ENCODE results near the gene RANBP3.
A peak's percentile ranks its signal among the peaks of the same experiment; 100 is the strongest.

RANBP3 gene

DNA sequence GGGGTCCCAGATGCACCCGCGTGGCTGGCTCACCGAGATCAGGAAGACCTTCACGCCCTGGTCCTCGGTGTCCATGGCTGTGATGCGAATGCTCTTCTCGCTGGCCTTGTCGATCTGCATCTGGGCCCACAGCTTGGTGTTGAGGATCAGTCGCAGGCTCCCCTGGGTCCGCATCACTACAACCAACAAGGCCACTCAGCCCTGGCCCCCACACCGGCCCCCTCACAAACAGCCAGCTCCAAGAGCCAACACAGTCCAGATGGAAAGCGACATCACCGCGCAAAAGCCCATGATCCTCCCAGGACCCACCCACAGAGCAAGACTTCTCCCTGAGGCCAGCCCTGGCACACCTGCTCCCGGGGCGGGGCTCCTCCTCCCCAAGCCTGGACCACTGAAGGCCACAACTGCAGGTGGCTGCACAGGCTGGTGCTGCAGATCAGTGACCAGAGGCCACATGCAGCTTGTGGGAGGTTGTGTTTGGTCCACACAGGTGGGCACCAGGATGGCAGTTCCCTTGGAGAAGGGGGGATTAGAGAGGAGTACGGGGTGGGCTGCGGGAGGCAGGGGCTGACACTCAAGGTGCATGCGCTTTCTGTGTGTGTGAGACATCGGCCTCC lies 59.4 kb downstream of the RANBP3 start:
- DNase-seq: no peak

GRCh38 chr19:5917431-5918107 lies 60.4 kb downstream of the RANBP3 start:
- DNase-seq: no peak

- no peak for DNase-seq
These were observed 61.7 kb downstream of the RANBP3 start for GRCh38 chr19:5916181-5916708.

DNA sequence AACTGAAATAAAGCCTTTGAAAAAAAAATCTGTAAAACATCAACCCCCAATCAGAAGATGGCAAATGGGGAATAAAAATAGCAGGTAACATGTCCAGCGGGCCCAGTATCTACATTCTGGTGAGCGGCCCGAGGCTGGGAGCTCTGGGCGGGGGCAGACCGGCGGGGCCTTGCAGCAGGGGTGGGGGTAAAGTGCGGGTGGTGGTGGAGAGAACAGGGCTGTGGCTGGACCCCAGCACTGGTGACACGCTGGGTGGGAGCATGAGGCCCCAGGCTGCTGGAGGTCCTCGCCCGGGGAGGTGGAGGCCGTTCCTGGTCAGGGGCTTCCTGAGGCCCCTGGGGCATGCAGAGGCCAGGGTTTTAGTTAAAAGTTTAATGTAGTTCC lies 62.2 kb downstream of the RANBP3 start:
- no peak for DNase-seq

DNA sequence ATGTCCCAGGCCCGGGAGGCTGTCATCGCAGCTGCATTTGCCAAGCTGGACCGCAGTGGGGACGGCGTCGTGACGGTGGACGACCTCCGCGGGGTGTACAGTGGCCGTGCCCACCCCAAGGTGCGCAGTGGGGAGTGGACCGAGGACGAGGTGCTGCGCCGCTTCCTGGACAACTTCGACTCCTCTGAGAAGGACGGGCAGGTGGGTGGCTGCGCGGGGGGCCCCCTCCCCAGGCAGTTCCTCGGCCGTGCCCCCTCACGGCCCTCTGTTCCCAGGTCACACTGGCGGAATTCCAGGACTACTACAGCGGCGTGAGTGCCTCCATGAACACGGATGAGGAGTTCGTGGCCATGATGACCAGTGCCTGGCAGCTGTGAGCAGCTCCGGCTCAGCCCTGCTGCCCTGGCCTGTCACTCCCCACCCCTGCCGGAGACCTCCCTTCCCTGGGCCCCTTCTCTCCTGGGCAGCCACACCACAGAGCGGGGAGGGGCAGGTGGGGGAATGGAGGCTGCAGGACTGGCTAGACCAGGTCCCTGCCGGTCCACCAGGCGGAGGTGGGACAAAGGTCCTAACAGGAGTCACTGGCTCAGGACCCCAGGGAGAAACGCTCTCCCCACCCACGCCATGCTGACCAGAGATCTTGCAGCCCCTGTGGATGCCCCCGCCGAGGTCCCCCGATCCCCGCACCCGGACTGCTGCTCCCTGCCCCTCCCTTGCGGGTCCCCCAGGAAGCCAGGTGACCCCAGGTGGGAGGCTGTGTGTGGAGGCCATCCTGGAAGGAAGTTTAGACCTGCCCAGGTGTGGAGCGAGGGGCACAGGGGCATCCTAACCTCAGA lies 62.8 kb downstream of the RANBP3 start:
- DNase-seq: no peak

GRCh38 chr19:5914358-5914774 lies 63.6 kb downstream of the RANBP3 start:
- DNase-seq: no peak

- no peak for DNase-seq
These were observed 64.1 kb downstream of the RANBP3 start, which contains the start of gene CAPS for GRCh38 chr19:5913739-5914357. TSS of gene CAPS (plus strand) at chr19:5914254. CDS start at chr19:5914407, 153 bp downstream.

- no peak for DNase-seq
These were observed 66.6 kb downstream of the RANBP3 start for GRCh38 chr19:5911366-5911765.

GRCh38 chr19:5910638-5910907 lies 67.4 kb downstream of the RANBP3 start:
- no peak for DNase-seq

DNA sequence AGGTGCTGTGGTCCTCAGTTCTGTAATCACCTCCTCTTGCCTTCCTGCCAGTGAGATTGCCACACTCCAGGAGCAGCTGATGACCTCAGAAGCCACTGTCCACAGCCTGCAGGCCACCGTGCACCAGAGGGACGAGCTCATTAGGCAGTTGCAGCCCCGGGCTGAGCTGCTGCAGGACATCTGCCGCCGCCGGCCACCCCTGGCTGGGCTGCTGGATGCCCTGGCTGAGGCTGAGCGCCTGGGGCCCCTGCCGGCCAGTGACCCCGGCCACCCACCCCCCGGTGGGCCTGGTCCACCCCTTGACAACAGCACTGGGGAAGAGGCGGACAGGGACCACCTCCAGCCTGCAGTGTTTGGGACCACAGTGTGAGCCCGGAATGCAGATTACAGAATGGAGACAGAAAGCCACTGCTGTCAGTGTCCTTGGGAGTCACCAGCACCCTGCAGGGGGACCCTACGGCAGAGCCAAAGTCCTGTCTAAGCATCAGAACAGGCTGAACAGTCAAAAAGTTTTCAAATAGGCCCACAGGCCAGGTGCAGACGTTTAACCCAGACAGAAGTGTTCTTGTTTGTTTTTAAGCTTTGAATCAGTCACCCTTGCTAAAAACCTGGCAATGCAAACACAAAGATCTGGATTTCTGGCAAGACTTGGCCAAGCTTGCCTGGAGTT lies 69.0 kb downstream of the RANBP3 start:
- DNase-seq: no peak

- DNase-seq: no peak
These were observed 70.7 kb downstream of the RANBP3 start for GRCh38 chr19:5907241-5907640.

- no peak for DNase-seq
These were observed 72.7 kb downstream of the RANBP3 start for GRCh38 chr19:5905114-5905778.

- peak; percentile 100 for DNase-seq
These were observed 73.4 kb downstream of the RANBP3 start, which contains the start of gene VMAC for GRCh38 chr19:5904352-5905113. TSS of gene VMAC (plus strand) at chr19:5904872. CDS start at chr19:5904891, 19 bp downstream.

DNA sequence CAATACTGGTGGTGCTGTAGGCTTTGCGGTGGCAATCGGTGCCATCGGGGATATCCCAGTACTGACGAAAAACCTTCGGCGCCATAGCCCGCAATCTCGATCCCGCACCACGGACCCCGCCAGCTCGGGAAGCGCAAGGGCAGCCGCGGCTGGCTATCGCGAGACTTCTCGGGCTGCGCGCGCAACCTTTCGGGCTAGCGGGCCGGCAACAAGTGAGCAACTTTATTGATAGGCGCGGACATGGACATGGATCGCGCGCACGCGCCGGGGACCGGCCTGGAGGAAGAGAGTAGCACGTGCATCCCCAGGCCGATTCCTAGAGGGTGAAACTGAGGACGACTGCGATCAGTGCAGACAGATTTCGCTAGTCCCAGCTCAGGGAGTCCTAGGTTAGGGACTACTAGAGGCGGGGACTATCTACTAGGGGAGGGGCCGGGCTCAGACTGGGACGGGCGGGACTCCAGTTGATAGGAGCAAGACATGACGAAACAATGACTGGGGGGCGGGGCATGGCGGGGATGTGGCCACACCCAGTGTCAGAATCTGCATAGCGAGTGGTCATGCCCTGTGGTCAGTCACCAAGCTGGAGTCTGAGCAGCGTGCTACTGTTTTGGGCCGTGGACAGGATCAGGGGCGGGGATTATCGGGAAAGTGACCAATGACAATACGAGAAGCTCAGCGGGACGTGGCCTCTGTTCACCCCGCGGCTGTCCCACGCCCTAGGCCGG lies 74.2 kb downstream of the RANBP3 start, which contains the start of gene NDUFA11:
TSS of gene NDUFA11 (minus strand) at position 167 of the 728 bp plus-strand sequence. CDS start at position 85, 82 bp downstream.
- peak; percentile 97 for DNase-seq

DNA sequence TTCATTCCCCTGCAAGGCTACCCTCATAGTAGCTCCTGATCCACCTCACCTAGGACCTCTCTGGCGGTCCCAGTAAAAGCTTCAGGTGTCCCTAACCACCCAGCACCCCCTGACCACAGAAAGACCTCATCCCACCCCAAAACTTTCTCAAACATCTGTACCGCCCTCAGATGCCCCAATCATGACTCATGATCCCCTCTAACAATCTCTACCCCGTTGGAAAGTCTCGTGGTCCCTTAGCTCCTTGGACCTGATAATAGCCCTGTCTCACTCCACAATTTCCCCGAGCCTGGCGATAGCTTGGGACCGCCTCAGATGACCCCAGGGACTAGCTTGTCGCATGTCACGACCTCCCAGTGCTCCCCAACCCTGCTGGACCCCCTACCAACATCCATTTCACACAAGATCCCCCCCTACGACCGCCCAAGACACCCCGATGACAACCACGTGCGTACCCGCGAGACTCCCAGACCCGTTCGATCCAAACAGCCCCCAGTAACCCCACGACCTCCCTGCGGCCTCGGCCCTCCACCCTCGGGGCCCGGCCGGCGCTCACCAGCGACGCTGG lies 74.8 kb downstream of the RANBP3 start:
- peak; percentile 11 for DNase-seq

DNA sequence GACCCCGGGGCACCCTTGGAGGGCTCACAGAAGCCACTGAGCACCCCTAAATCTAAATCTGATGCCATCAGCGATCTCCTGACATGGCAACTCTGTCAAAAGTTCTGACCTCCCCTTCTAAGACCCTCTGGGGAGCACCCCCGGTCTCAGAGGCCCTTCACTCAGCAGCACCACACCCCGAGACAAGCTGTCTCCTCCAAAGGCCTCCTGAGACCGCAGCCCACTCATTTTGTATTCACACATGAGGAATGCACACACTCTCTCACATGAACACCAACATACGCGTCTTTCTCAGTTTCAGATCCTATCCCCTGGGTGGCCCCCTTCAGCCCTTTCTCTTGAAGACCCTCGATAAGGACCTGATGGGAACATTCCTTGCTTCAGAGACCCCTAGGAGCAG lies 77.0 kb downstream of the RANBP3 start:
- DNase-seq: no peak

DNA sequence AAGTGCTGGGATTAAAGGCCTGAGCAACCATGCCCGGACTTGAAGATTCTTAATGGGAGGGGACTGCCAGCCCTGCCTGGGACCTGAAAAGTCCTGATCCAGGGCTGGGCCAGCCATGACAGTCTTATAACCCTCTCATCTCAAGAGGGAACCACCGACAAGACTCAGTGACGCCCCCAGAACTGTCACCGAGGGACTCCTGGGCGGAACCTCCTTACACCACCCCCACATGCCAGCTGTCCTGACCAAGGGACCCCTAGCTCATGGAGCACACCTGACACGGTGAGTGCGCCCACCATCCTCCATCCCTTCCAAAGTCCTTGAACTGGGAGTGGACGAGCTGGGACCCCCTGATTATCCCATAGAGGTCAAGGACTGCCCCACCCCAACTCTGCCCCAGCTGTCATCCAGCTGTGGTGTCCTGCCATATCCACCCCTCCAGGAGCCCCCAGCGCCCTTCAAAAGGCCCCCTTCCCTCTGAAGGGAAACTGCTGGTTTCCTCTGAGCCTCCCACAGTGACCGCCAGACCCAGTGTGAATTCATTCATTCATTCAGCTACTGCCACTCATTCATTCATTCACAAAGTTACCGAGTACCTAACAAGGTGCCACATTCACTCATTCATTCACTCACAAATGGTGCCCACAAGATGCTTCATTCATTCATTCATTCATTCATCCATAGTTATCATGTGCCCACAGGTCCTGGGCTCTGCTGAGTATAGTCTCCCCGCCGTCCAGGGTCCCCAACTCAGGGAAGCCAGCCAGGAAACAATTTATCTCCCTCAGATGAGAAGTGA lies 78.0 kb downstream of the RANBP3 start:
- DNase-seq: no peak

DNA sequence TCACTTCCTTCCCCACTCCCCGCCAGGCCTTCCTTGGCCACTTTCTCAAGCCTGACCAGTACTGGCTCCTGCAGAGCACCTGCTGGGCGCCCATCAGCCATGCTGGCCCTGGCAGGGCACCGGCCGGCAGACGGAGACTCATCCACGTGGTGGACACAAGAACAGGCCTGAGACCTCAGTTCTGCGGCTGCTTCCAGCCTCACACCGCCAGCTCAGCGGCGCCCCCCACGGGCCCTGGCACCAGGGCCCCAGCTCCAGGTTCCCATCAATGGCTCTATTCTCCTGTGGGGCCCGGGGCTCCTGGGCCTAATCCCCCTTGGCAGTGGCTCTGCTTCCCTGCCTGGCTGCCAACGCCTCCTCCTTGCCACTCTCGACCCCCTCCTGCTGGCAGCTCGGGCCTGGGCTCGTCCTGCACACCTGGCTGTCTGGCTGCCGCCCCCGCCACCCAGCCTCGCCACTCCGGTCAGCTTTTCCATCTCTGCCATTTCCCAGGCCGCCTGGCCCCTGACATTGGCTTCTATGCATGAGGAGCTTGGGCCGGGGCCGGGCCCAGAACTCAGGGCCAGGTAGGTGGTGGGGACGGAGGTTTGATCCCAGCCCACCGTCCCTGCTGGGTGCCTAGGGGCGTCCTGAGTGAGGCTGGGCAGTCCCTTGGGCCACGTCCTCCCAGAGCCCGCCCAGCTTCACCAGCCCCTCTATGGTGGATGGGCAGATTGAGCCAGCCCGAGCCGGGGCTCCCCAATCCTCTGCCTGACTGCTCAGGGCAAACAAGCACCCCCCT lies 80.6 kb downstream of the RANBP3 start:
- DNase-seq: no peak
